Calu3 (cell line): ENCODE results near the gene NOL4L. TPM values are rescaled to one million over a fixed set of nuclear protein-coding genes. Genes with fewer than 3 reads are reported as not detected.

Source experiments
- BruUV-seq: library from RNA; stranded (reverse); fragments of 400-500 nt; replicated peaks from 2 replicates; lab custom pipeline; 2021; lab: Mats Ljungman, UMichigan
- CTCF ChIA-PET: fragments of 300-600 bp; sonication (Branson Sonifier 250); formaldehyde crosslinking; loops from one replicate; lab custom pipeline; 2022; ENCODE audit warnings: antibody characterized with exemption; lab: Charles Lee
- DNase-seq: peaks from one replicate; pipeline ENCODE4 v3.0.0; 2022
- H3K27ac Mint-ChIP-seq: one replicate; pipeline ENCODE4 v1.8.0; 2022; ENCODE audit warnings: mixed read lengths; ENCODE audit not compliant: unreplicated experiment
- H3K27me3 Mint-ChIP-seq: one replicate; pipeline ENCODE4 v1.8.0; 2022; ENCODE audit warnings: mixed read lengths; ENCODE audit not compliant: unreplicated experiment
- H3K36me3 Mint-ChIP-seq: one replicate; pipeline ENCODE4 v1.8.0; 2022; ENCODE audit warnings: mild to moderate bottlenecking, moderate library complexity, mixed read lengths; ENCODE audit not compliant: insufficient read depth, unreplicated experiment
- H3K4me1 Mint-ChIP-seq: one replicate; pipeline ENCODE4 v1.8.0; 2022; ENCODE audit warnings: mild to moderate bottlenecking, low read depth, mixed read lengths; ENCODE audit not compliant: unreplicated experiment
- H3K4me3 Mint-ChIP-seq: one replicate; pipeline ENCODE4 v1.8.0; 2022; ENCODE audit warnings: mild to moderate bottlenecking, low read depth, moderate library complexity, mixed read lengths; ENCODE audit not compliant: unreplicated experiment
- H3K9me3 Mint-ChIP-seq: one replicate; pipeline ENCODE4 v1.8.0; 2022; ENCODE audit warnings: low read depth, mixed read lengths; ENCODE audit not compliant: unreplicated experiment
- intact Hi-C: fragments of 100-400 bp; cut with micrococcal nuclease; formaldehyde crosslinking; loops from one replicate; pipeline ENCODE4 v1.10.0; 2022; ENCODE audit not compliant: unreplicated experiment
- total RNA-seq: library from RNA; stranded (reverse); gene quantifications from 2 replicates; pipeline ENCODE4 v1.2.3, GENCODE V29; 2022
- TF ChIP-seq, protein P1 (sequence below): fragments of 200-600 bp; IDR thresholded peaks from one replicate; pipeline ENCODE4 v1.8.0; 2022; ENCODE audit warnings: antibody characterized with exemption; ENCODE audit not compliant: unreplicated experiment

NOL4L gene
- total RNA-seq, 1 experiment from 2014 or later = 46.9 TPM

DNA sequence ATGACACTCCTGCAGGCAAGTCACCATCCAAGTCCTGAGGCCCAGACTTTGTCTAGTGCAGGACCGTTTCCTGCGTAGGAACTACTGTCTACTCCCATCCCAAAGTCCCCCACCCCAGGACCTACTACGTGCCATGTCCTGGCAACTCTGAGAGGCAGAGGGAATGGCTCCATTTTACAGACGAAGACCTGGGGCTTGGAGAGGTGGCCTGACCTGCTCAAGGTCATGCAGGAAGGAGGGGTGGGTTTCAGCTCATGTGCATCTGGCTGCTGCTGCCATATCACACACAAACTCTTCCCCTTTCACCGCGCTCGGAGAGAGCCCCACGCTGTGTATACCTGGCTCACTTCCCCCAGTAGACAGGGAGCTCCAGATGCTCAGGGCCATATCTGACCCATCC is 1.2 kb upstream of the NOL4L start:
- H3K4me1 Mint-ChIP-seq = peaks cover 23% of the 10 kb centered on the region
- TF ChIP-seq, protein P1, sequence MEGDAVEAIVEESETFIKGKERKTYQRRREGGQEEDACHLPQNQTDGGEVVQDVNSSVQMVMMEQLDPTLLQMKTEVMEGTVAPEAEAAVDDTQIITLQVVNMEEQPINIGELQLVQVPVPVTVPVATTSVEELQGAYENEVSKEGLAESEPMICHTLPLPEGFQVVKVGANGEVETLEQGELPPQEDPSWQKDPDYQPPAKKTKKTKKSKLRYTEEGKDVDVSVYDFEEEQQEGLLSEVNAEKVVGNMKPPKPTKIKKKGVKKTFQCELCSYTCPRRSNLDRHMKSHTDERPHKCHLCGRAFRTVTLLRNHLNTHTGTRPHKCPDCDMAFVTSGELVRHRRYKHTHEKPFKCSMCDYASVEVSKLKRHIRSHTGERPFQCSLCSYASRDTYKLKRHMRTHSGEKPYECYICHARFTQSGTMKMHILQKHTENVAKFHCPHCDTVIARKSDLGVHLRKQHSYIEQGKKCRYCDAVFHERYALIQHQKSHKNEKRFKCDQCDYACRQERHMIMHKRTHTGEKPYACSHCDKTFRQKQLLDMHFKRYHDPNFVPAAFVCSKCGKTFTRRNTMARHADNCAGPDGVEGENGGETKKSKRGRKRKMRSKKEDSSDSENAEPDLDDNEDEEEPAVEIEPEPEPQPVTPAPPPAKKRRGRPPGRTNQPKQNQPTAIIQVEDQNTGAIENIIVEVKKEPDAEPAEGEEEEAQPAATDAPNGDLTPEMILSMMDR = no peak
- BruUV-seq = no TSS peak
- CTCF ChIA-PET = interaction anchor here (0.6 to 1.1 kb wide), 2 partner anchors 14 to 868 kb away, joined by 3 read pairs; no protein-coding TSS in a partner anchor
- DNase-seq = no peak
- H3K27me3 Mint-ChIP-seq = peaks cover 54% of the 10 kb centered on the region
- intact Hi-C loops = no loop called here
- H3K9me3 Mint-ChIP-seq = no peaks in the 10 kb centered on the region
- peak overlapping the region; percentile 62 for H3K4me3 Mint-ChIP-seq
- no peak overlapping the region for H3K27ac Mint-ChIP-seq
- H3K36me3 Mint-ChIP-seq = peaks cover 9% of the 10 kb centered on the region

DNA sequence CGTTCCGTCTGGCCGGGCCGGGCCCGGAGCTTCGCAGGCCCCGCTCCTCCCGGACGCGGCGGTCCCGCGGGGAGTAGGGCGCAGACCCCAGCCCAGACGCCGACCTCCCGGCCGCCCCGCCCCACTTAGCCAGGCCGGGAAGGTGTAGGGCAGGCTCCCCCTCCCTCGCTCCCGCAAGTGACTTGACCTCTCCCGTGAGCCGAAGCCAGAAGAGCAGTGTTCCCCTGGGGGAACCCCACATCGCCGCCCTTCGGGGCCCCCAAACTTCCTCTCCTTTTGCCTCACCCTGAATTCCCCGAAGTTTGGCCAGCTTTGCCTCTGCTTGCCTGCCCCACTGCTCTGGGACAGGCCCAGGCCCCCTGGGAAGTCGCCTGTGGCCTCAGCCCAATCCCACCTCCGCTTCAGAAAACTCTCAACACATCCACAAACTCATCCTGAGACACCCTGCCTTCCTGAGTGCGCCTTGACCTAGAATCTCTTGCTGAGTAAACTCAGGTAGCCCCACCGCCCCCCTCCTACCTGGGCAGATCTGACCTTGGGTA is 524 bp upstream of the NOL4L start:
- Mint-ChIP-seq H3K27ac (no peak overlapping the region), H3K4me3 (peak overlapping the region; percentile 62), H3K27me3 (peaks cover 54% of the 10 kb centered on the region), H3K36me3 (peaks cover 9% of the 10 kb centered on the region), H3K4me1 (peaks cover 23% of the 10 kb centered on the region), H3K9me3 (no peaks in the 10 kb centered on the region)
- CTCF ChIA-PET = interaction anchor here (1.1 kb wide), 1 partner anchor 13 kb away, joined by 3 read pairs; no protein-coding TSS in a partner anchor
- no peak for DNase-seq
- TF ChIP-seq, protein P1 = no peak
- intact Hi-C loops = no loop called here
- no TSS peak for BruUV-seq

DNA sequence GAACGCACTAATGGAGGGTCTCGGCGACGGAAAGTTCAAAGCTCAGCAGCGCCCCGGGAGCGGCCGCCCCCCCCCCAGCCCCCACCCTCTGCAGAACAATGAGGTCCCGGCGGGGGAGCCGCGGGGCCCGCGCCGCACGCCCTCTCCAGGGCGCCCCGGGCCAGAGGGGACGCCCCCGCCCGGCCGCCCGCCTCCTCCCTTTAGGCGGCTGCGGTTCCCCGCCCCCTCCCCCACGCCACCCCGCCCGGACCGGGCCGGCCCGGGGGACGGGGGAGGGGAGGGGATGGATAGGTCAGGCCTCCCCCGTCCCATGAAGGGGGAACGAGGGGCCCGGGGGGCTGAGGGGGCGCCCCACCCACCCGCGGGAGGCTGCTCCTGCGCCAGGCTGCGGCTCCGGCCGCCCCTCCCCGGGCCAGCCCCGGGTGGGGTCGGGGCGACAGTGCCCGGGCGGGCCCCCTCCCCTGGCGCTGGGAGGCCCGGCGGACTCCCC is 1.5 kb downstream of the NOL4L start:
- H3K4me1 Mint-ChIP-seq = peaks cover 14% of the 10 kb centered on the region
- BruUV-seq = no TSS peak
- peaks cover 9% of the 10 kb centered on the region for H3K36me3 Mint-ChIP-seq
- H3K27me3 Mint-ChIP-seq = peaks cover 65% of the 10 kb centered on the region
- TF ChIP-seq, protein P1 = no peak
- CTCF ChIA-PET = no interaction called here
- DNase-seq = no peak
- intact Hi-C loops = no loop called here
- H3K4me3 Mint-ChIP-seq = peak overlapping the region; percentile 62
- H3K9me3 Mint-ChIP-seq = no peaks in the 10 kb centered on the region
- H3K27ac Mint-ChIP-seq = no peak overlapping the region

DNA sequence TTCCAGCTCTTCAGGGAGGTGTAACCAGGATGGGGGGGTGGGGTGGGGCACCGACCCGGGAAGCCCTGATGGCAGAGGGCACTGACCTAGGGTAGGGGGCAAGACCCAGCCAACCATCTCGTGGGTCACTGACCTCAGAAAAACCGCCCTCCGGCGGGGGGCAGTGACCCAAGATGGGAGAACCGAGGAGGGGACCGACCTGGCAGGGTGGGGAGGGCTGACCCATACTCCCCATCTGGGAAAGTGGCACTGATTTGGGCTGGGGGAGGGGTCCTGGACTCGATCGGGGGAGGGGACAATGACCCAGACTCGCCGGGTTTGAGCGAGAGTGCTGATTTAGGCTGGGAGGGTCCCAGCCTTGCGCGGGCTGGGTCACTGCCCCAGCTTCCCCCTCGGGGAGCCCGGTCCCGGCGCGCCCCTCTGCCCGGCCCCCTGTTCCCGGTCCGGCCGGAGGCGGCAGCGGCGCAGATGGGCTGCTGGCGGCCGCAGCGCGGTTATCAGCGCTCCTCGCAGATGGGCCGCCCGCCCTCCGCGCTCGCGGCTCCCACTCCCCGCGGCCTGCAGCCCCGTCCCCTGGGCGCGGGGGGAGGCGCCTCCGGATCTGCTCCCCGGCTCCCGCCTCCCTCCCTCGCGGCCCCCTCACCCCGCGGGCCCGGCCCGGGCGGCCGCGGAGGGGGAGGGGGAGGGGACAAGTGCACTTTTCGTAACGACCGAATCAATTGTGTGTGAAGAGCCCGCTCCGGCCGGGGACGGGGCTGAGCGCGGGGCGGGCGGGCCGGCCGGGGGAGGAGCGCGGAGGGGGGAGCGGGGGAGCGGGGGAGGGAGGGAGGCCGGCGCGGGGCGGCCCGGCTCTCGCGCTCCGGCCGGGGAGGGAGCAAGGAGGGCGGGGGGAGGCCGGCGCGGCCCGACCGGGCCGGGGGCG is 2.2 kb downstream of the NOL4L start:
- peak overlapping the region; percentile 34 for H3K4me3 Mint-ChIP-seq
- peaks cover 14% of the 10 kb centered on the region for H3K4me1 Mint-ChIP-seq
- peaks cover 66% of the 10 kb centered on the region for H3K27me3 Mint-ChIP-seq
- no peak for DNase-seq
- BruUV-seq = no TSS peak
- TF ChIP-seq, protein P1 = no peak
- CTCF ChIA-PET = no interaction called here
- H3K36me3 Mint-ChIP-seq = peaks cover 9% of the 10 kb centered on the region
- intact Hi-C loops = no loop called here
- no peaks in the 10 kb centered on the region for H3K9me3 Mint-ChIP-seq
- H3K27ac Mint-ChIP-seq = no peak overlapping the region
